ENCODE results near the gene CHD1.

Gene CHD1

DNA sequence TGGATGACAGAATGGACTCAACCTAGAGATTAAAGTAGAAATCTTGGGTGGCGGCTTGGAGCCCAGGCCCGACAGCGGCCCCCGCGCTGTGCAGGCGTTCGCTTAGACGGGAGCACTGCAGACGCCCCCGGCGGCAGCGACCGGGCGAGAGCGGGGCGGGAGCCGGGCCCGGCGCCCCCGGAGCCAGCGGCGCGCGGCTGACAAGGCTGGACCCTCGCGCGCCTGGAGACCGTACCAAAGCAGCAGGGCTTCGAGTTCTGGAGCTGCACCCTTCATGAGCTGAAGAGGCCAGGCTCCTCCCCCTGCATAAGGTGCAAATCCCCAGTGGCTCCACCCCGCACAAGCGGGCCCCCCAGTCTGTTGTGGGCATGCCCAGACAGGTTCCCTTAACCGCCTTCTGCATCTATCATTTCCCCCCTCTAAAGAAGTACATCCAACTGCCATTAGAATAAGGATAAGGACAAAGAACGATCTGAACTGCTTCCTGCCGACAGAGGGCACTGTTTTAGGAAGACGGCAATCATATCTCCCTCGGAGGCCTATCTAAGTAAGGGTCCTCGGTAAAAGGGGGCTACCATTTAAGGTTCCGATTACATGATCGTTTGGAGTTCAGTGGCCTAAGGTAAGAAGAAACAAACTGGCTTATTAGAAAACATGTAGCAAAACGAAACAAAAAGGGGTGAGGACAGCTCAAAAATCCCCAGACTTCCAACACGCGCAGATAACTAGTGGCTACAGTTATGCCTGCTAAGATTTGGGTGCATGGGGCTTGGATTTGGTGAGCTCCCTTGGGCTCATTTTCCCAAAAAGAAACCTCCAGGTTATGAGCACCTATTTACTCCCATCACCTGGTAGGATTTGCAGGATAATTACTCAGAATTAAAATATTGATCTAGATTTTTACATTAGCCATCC, 89.1 kb downstream of the CHD1 start:
- Mint-ChIP-seq H3K4me3 (peak overlapping the region; percentile 24), H3K4me1 (peaks cover 3% of the 10 kb centered on the region), H3K36me3 (no peaks in the 10 kb centered on the region), H3K9me3 (peaks cover 2% of the 10 kb centered on the region), H3K27ac (no peak overlapping the region), H3K27me3 (no peaks in the 10 kb centered on the region)
- CTCF ChIA-PET: interaction anchor here (0.6 to 1.3 kb wide), 9 partner anchors 8 to 221 kb away, joined by 3 to 4 read pairs (median 3); no protein-coding TSS in a partner anchor
- peak; percentile 30 for DNase-seq

DNA sequence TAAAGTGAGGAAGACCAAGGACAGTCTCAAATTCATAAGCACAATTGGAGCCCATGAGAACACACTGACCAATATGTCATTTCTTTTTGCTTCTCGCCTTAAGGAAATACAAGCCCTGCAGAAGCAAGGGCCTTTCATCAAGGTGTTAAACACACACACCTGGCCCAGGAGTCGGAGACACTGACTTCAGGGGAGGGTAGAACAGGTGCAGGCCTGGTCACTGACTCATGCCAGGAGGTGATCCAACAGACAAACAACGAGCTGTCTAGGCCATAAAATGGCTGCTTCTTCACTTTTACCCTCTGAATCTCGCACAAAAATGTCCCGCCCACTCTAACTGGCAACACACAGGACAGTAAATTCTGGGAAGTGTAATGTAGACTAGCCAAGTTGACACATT, 92.6 kb downstream of the CHD1 start:
- no peaks in the 10 kb centered on the region for H3K36me3 Mint-ChIP-seq
- H3K27ac Mint-ChIP-seq: no peak overlapping the region
- no peaks in the 10 kb centered on the region for H3K27me3 Mint-ChIP-seq
- no peak overlapping the region for H3K4me3 Mint-ChIP-seq
- H3K4me1 Mint-ChIP-seq: peaks cover 3% of the 10 kb centered on the region
- CTCF ChIA-PET: no interaction called here
- no peaks in the 10 kb centered on the region for H3K9me3 Mint-ChIP-seq
- DNase-seq: no peak

DNA sequence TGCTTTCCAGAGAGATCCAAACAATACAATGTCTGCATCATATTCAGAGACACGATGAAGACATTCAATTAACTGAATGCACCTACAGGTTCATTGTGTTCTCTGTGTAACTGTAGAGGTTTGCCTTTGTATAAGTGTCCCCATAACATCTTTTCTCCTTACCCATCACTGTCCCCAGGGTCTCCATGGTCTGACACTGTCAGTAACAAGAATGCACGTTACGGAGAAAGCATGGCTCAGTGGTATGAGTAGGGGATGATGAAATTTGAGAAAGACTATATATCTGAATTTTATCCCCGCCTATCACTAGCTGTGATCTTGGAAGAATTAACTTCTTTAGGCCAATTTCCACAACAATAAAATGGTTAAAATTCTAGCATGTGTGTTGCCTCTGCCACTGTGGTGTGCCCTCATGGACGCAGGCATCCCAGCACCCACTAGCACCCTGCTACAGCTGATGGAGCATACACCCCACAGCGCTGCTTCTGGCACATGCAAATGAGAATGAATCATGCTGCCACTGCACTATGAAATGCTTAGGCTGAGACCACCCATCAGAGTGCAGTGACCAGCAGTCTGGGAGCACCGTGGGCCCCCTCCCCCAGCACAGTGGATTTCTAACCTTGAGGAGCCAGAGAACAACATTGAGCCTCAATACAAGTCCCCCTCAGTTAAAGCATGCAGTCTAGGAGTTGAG, 101.1 kb downstream of the CHD1 start:
- DNase-seq: no peak
- Mint-ChIP-seq H3K4me1 (no peaks in the 10 kb centered on the region), H3K4me3 (no peak overlapping the region), H3K27ac (no peak overlapping the region), H3K27me3 (peaks cover 4% of the 10 kb centered on the region), H3K36me3 (no peaks in the 10 kb centered on the region), H3K9me3 (no peaks in the 10 kb centered on the region)
- CTCF ChIA-PET: interaction anchor here (0.7 kb wide), 1 partner anchor 25 kb away, joined by 3 read pairs; no protein-coding TSS in a partner anchor

DNA sequence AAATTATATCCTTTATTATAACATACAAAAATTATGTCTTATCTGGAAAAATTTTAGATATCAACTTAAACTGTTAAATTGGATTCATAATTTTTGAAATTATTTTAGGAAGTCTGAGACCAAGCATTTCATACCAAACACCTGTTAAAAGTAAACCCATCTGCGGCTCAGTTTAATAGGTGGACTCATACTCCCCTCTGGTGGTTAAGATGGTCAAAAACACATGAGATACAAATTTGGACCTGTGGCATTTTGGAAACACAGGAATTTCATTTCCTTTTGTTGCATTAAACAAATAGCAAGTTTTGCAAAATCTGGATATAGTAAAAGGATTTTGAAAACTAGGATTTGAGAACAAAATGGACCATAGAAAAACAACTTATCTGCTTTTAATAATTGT, 101.6 kb downstream of the CHD1 start:
- Mint-ChIP-seq H3K9me3 (no peaks in the 10 kb centered on the region), H3K4me3 (no peak overlapping the region), H3K4me1 (no peaks in the 10 kb centered on the region), H3K36me3 (no peaks in the 10 kb centered on the region), H3K27ac (no peak overlapping the region), H3K27me3 (peaks cover 4% of the 10 kb centered on the region)
- CTCF ChIA-PET: no interaction called here
- DNase-seq: no peak

DNA sequence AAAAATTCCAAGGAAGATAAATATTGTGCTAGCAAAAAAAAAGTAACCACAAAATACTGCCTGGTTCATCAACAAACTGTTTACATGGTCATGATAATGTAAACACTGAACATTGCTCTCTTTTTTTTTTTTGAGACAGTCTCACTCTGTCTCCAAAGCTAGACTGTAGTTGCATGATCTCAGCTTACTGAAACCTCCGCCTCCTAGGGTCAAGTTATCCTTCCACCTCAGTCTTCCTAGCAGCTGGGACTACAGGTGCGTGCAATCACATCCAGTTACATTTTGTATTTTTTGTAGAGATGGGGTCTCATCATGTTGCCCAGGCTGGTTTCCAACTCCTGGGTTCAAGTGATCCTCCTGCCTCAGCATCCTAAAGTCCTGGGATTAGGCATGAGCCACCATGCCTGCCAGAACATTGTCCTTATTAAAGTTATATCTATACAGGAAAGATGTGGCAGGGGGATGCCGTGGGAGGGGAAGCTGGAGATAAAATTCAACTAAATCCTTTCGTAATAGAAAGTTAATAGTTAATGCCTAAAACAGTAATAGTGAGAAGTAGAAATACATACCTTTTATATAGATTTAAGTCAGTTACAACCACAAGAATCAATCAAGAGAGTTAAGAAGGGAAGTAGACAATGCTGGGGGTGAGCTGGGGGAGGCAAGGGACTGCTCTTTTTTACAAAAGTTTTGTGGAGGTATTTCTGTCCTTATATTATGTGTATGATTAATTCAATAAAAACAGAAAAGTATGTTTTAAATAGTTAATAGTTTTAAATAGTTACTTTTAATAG, 103.0 kb downstream of the CHD1 start:
- CTCF ChIA-PET: no interaction called here
- peaks cover 4% of the 10 kb centered on the region for H3K27me3 Mint-ChIP-seq
- no peak overlapping the region for H3K27ac Mint-ChIP-seq
- H3K36me3 Mint-ChIP-seq: peaks cover 1% of the 10 kb centered on the region
- H3K9me3 Mint-ChIP-seq: peaks cover 6% of the 10 kb centered on the region
- H3K4me3 Mint-ChIP-seq: no peak overlapping the region
- H3K4me1 Mint-ChIP-seq: no peaks in the 10 kb centered on the region
- no peak for DNase-seq

DNA sequence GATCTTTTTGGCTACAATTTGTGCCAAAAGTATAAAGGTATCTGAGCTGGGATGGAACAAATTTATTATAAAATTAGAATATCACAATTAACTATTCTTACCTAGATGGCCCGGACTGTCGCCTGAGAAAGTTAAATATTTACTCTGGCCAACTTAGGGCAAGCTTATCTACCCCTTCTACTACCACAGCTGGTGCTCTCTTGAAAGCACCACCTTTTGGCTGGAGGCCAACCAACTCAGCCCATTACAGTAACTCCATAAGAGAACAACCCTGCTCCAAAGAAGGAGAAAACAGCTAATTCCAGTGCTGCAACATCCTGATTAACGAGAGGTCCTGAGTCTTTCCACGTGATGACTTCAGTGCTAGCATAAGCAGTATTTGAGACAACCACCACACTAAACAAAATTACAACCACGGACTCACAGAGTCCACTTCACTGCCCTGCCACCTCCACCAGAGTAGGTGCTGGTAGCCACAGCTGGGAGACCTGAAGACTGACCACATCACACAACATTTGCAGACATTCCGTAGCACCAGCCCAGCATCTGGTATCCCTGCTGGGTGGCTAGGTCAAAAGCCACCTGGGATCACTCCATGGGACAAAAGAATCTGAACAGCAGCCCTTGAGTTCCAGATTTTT, 112.1 kb downstream of the CHD1 start:
- CTCF ChIA-PET: interaction anchor here (0.6 kb wide), 2 partner anchors 109 to 242 kb away, joined by 3 read pairs; no protein-coding TSS in a partner anchor
- H3K4me3 Mint-ChIP-seq: no peak overlapping the region
- no peak for DNase-seq

DNA sequence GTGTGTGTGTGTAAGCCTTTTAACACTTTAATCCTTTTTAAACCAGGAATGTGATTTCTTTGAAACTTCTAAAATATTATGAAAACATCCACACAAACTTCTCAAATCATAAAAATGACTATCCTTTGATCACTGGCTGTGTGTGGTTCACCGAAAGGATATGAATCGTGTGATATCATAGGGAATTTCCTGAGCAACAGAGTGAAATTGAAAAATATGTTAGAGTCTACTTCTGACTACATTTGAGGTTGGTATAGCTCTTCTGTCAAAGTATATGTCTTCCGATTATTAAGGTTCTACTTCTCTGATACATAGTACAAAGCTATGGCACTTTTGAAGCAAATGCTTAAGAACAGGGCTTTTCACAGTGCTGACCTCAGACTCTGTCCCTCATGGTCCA, 115.1 kb downstream of the CHD1 start:
- CTCF ChIA-PET: interaction anchor here (1.5 kb wide), 1 partner anchor 26 kb away, joined by 4 read pairs; no protein-coding TSS in a partner anchor
- no peaks in the 10 kb centered on the region for H3K9me3 Mint-ChIP-seq
- no peaks in the 10 kb centered on the region for H3K4me1 Mint-ChIP-seq
- no peak overlapping the region for H3K27ac Mint-ChIP-seq
- no peaks in the 10 kb centered on the region for H3K36me3 Mint-ChIP-seq
- no peak for DNase-seq
- no peaks in the 10 kb centered on the region for H3K27me3 Mint-ChIP-seq
- no peak overlapping the region for H3K4me3 Mint-ChIP-seq

More for the DNA sequence above, 112.1 kb downstream of the CHD1 start:
- Mint-ChIP-seq H3K4me1 (no peaks in the 10 kb centered on the region), H3K27ac (no peak overlapping the region), H3K9me3 (peaks cover 7% of the 10 kb centered on the region), H3K36me3 (peaks cover 1% of the 10 kb centered on the region), H3K27me3 (no peaks in the 10 kb centered on the region)

DNA sequence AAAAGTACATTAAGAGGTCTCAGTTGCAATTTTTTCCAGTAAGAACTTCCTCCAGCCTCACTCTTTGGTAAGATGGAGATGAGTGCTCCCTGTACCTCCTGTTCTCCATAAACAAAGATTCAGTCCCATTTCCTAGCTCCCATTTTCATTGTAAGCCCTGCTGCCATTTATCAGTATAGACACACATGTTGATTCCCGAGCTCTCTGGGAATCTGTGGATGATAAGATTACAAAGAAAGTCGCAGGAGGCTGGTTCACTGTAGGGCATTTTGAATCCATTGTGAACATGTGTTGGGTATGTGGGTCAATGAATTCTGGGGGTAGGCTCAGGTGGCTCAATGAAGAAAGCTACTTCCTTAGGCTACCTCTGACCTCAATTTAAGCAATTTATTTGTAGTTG, 118.6 kb downstream of the CHD1 start:
- no peaks in the 10 kb centered on the region for H3K27me3 Mint-ChIP-seq
- CTCF ChIA-PET: interaction anchor here (1.0 kb wide), 1 partner anchor 12 kb away, joined by 5 read pairs; no protein-coding TSS in a partner anchor
- no peaks in the 10 kb centered on the region for H3K36me3 Mint-ChIP-seq
- H3K4me1 Mint-ChIP-seq: no peaks in the 10 kb centered on the region
- H3K27ac Mint-ChIP-seq: no peak overlapping the region
- peaks cover 14% of the 10 kb centered on the region for H3K9me3 Mint-ChIP-seq
- no peak for DNase-seq
- no peak overlapping the region for H3K4me3 Mint-ChIP-seq

DNA sequence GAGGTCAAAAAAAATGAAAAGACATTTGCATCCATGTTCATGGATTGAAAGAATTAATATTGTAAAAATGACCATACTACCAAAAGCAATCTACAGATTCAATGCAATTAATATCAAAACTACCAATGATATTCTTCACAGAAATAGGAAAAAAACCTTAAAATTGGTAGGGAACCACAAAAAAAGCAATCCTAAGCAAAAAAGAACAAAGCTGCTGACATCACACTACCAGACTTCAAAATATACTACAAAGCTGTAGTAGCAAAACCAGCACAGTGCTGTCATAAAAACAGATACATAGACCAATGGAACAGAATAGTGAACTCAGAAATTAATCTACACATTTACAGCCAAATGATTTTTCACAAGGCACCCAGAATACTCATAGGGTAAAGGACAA, 121.0 kb downstream of the CHD1 start:
- Mint-ChIP-seq H3K27ac (no peak overlapping the region), H3K27me3 (no peaks in the 10 kb centered on the region), H3K36me3 (no peaks in the 10 kb centered on the region), H3K4me3 (no peak overlapping the region), H3K4me1 (no peaks in the 10 kb centered on the region), H3K9me3 (peaks cover 14% of the 10 kb centered on the region)
- DNase-seq: no peak
- CTCF ChIA-PET: no interaction called here

DNA sequence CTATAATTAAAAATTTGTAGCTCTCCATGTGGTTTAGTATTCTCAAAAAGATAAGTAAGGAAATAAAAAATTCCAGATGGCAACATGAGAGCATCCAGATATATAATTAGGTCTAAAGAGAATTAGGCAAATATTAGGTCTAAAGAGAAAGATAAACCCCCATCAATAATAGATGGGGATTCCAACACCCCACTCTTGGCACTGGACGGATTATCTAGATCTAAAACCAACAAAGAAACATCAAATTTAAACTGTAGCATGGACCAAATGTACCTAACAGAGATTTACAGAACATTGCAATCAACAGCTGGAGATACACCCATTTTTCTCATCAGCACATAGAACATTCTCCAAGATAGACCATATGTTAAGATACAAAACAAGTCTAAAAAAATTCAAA, 123.7 kb downstream of the CHD1 start:
- no peaks in the 10 kb centered on the region for H3K4me1 Mint-ChIP-seq
- H3K36me3 Mint-ChIP-seq: no peaks in the 10 kb centered on the region
- H3K27ac Mint-ChIP-seq: no peak overlapping the region
- no peak overlapping the region for H3K4me3 Mint-ChIP-seq
- no peak for DNase-seq
- H3K27me3 Mint-ChIP-seq: no peaks in the 10 kb centered on the region
- CTCF ChIA-PET: no interaction called here
- peaks cover 14% of the 10 kb centered on the region for H3K9me3 Mint-ChIP-seq

DNA sequence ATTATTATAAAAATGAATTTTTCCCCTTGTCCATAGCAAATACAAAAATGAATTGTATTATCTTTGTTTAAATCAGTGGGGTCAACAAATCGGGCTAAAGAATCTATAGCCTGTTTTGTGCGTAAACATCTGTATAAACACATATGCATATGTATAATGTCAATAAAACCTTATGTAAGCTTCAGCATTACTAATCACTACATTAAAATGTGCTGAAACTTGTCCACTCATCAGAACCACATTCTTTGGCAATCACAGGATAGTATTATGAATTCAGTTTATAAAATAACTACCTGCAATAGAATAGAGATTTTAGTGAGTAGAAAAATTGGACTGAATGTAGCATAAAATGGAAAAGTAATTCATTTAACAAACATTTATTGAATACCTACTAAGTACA, 124.7 kb downstream of the CHD1 start:
- H3K36me3 Mint-ChIP-seq: no peaks in the 10 kb centered on the region
- DNase-seq: no peak
- no peak overlapping the region for H3K27ac Mint-ChIP-seq
- H3K9me3 Mint-ChIP-seq: peaks cover 14% of the 10 kb centered on the region
- H3K27me3 Mint-ChIP-seq: no peaks in the 10 kb centered on the region
- no peaks in the 10 kb centered on the region for H3K4me1 Mint-ChIP-seq
- CTCF ChIA-PET: interaction anchor here (1.7 kb wide), 1 partner anchor 35 kb away, joined by 4 read pairs; no protein-coding TSS in a partner anchor
- H3K4me3 Mint-ChIP-seq: no peak overlapping the region
